SK-N-SH treated with all-trans-retinoic acid at 6 μM for 48 hours (cell line): ENCODE data around the gene CNPY1.

Experiments used
- ARNTL ChIP-seq: fragments of 450-650 bp; formaldehyde crosslinking; IDR thresholded peaks from 2 replicates; pipeline ENCODE4 v1.5.0; 2020; ENCODE audit warnings: low read depth, mild to moderate bottlenecking, moderate library complexity, borderline replicate concordance
- BACH2 ChIP-seq: fragments of 250-450 bp; sonication (Bioruptor Pico); IDR thresholded peaks from 2 replicates; pipeline ENCODE4 v1.9.0; 2021; ENCODE audit warnings: mild to moderate bottlenecking, borderline replicate concordance
- CSDC2 ChIP-seq: fragments of 250-450 bp; sonication (Bioruptor Pico); IDR thresholded peaks from 2 replicates; pipeline ENCODE4 v1.5.0; 2020; ENCODE audit warnings: mild to moderate bottlenecking, moderate library complexity
- CSRNP3 ChIP-seq: fragments of 250-450 bp; sonication (Bioruptor Pico); IDR thresholded peaks from 2 replicates; pipeline ENCODE4 v1.5.1; 2021; ENCODE audit warnings: mild to moderate bottlenecking, moderate library complexity
- ESRRG ChIP-seq: fragments of 250-450 bp; sonication (Bioruptor Pico); IDR thresholded peaks from 2 replicates; pipeline ENCODE4 v1.6.1; 2021; ENCODE audit warnings: mild to moderate bottlenecking
- ISL1 ChIP-seq: fragments of 250-450 bp; sonication (Bioruptor Pico); IDR thresholded peaks from 2 replicates; pipeline ENCODE4 v2.1.2; 2022; ENCODE audit warnings: mild to moderate bottlenecking, moderate library complexity
- POU6F1 ChIP-seq: fragments of 250-450 bp; sonication (Bioruptor Pico); IDR thresholded peaks from 2 replicates; pipeline ENCODE4 v1.8.0; 2021; ENCODE audit warnings: low read depth, mild to moderate bottlenecking, moderate library complexity, borderline replicate concordance
- TOX ChIP-seq: fragments of 250-450 bp; sonication (Bioruptor Pico); IDR thresholded peaks from 2 replicates; pipeline ENCODE4 v1.8.0; 2021; ENCODE audit warnings: mild to moderate bottlenecking, moderate library complexity, borderline replicate concordance
- ZFP3 ChIP-seq: fragments of 250-450 bp; sonication (Bioruptor Pico); IDR thresholded peaks from 2 replicates; pipeline ENCODE4 v1.5.0; 2020; ENCODE audit warnings: mild to moderate bottlenecking, moderate library complexity
- ZNF70 ChIP-seq: fragments of 450-650 bp; formaldehyde crosslinking; IDR thresholded peaks from 2 replicates; pipeline ENCODE4 v1.5.0; 2020; ENCODE audit warnings: mild to moderate bottlenecking, moderate library complexity
- TF ChIP-seq, protein P1 (sequence below): fragments of 250-450 bp; sonication (Bioruptor Pico); IDR thresholded peaks from 2 replicates; pipeline ENCODE4 v1.8.0; 2020; ENCODE audit warnings: mild to moderate bottlenecking, moderate library complexity, borderline replicate concordance
- TF ChIP-seq, protein P2 (sequence below): fragments of 250-450 bp; sonication (Bioruptor Pico); IDR thresholded peaks from 2 replicates; pipeline ENCODE4 v1.5.1; 2020; ENCODE audit warnings: low read depth, mild to moderate bottlenecking, moderate library complexity

GRCh38 chr7:155558351-155558750, 12.0 kb upstream of the CNPY1 start:
- TF ChIP-seq ESRRG (CRISPR knock-in tag) (no peak), ZNF70 (CRISPR knock-in tag) (no peak), CSDC2 (no peak), BACH2 (CRISPR knock-in tag) (no peak), ISL1 (CRISPR knock-in tag) (no peak), CSRNP3 (no peak), ARNTL (CRISPR knock-in tag) (no peak), POU6F1 (CRISPR knock-in tag) (no peak), TOX (CRISPR knock-in tag) (no peak), ZFP3 (CRISPR knock-in tag) (no peak)
- TF ChIP-seq, protein P1, sequence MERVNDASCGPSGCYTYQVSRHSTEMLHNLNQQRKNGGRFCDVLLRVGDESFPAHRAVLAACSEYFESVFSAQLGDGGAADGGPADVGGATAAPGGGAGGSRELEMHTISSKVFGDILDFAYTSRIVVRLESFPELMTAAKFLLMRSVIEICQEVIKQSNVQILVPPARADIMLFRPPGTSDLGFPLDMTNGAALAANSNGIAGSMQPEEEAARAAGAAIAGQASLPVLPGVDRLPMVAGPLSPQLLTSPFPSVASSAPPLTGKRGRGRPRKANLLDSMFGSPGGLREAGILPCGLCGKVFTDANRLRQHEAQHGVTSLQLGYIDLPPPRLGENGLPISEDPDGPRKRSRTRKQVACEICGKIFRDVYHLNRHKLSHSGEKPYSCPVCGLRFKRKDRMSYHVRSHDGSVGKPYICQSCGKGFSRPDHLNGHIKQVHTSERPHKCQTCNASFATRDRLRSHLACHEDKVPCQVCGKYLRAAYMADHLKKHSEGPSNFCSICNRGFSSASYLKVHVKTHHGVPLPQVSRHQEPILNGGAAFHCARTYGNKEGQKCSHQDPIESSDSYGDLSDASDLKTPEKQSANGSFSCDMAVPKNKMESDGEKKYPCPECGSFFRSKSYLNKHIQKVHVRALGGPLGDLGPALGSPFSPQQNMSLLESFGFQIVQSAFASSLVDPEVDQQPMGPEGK (CRISPR knock-in tag) = no peak
- TF ChIP-seq, protein P2, sequence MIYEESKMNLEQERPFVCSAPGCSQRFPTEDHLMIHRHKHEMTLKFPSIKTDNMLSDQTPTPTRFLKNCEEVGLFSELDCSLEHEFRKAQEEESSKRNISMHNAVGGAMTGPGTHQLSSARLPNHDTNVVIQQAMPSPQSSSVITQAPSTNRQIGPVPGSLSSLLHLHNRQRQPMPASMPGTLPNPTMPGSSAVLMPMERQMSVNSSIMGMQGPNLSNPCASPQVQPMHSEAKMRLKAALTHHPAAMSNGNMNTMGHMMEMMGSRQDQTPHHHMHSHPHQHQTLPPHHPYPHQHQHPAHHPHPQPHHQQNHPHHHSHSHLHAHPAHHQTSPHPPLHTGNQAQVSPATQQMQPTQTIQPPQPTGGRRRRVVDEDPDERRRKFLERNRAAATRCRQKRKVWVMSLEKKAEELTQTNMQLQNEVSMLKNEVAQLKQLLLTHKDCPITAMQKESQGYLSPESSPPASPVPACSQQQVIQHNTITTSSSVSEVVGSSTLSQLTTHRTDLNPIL (CRISPR knock-in tag) = no peak
